Stimulated activated naive CD8-positive, alpha-beta T cell treated with anti-CD3 and anti-CD28 coated beads, Interleukin-15, amount 100 ng/mL, for 72 hours (primary cell): ENCODE data around the gene TPGS2.

Experiments
- ATAC-seq: fragments of 150-1000 bp; cut with Tn5 transposase; 2 replicates; pipeline ENCODE4 v1.10.0; 2021; ENCODE audit warnings: mild to moderate bottlenecking, moderate library complexity
- DNase-seq, 2 donors: peaks; one replicate each; pipeline ENCODE4 v3.0.0; 2021 to 2022
- H3K27ac Mint-ChIP-seq, 2 donors: one replicate each; pipeline ENCODE4 v1.8.0; 2022; ENCODE audit warnings: mild to moderate bottlenecking in 2 of 2, mixed read lengths in 2 of 2, moderate library complexity in 2 of 2
- H3K27me3 Mint-ChIP-seq: one replicate; pipeline ENCODE4 v1.8.0; 2022; ENCODE audit warnings: mixed read lengths
- H3K4me1 Mint-ChIP-seq: one replicate; pipeline ENCODE4 v1.8.0; 2022; ENCODE audit warnings: mild to moderate bottlenecking, mixed read lengths
- H3K4me3 Mint-ChIP-seq, 2 donors: one replicate each; pipeline ENCODE4 v1.8.0; 2022; ENCODE audit warnings: mild to moderate bottlenecking in 2 of 2, mixed read lengths in 2 of 2, moderate library complexity in 1 of 2
- H3K9me3 Mint-ChIP-seq, 2 donors: one replicate each; pipeline ENCODE4 v1.8.0; 2022; ENCODE audit warnings: mixed read lengths in 2 of 2

TPGS2 gene

DNA sequence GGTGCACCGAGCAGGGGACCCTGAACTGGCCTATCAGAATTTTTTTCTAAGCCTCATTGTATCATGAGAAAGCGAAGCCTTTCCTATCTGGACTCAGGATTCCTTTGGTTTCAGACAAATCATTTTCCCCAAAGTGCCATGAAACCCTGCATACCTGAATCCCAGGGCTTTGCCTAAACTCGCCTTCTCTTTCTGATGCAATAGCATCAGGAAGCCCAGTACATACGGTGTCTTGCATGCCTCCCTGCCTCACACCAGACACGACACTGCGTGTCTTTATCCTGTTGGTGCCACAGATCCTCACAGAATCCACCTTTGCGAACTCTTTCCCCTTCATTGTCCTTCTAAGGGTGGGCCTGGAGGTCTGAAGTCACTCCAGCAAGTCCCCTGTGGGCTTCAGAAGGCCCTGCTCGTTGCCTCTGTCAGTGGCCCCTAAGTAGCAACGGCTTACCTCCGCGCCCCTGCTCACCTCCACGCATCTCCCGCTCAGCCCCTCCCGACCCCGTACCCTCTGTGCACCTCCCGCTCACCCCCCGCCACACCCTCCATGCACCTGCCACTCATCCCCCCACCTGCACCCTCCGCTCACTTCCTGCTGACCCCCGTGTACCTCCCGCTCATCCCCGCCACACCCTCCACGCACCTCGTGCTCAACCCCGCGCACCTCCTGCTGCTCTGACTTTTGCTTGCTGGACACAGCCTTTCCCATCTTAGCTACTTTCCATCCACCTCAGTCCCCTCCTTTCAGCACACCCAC is 83.4 kb downstream of the TPGS2 start:
- no peaks in the 10 kb centered on the region for H3K4me1 Mint-ChIP-seq
- ATAC-seq (peak; percentile 68), DNase-seq (no peak)
- peaks cover 9% of the 10 kb centered on the region for H3K27me3 Mint-ChIP-seq
- peak overlapping the region in 1 of 2 donors; percentile 69 for H3K27ac Mint-ChIP-seq
- H3K9me3 Mint-ChIP-seq: no peaks in the 10 kb centered on the region
- H3K4me3 Mint-ChIP-seq: no peak overlapping the region

DNA sequence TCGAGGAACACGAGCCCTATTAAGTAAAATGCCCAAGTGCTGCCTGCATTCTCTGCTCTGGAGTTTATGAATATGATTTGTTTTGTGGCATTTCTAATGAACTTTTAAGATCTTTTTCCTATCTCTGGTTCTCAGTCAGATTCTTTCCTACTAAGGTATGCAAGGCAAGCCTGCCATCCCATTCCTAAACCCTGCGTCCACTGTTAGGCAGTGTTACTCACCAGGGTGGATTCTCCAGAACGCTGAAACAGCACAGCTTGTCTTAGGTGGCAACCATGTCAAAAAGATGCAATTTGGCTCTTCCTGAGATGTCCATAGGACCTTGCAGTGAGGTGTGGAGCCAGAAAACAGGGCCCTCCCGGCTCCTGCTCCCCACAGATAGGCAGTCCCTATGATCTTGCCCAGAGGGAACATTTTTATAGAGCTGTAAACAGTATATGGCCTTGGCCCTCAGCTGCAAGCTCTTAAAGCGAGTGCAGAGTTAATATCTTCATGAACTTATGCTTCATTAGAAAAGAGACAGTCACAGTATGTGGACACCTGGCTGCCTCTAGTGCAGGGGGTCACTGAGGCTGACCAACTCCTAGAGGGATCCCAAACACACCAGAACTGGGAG is 84.4 kb downstream of the TPGS2 start:
- DNase-seq: no peak
- Mint-ChIP-seq H3K27me3 (peaks cover 8% of the 10 kb centered on the region), H3K27ac (peak overlapping the region in 1 of 2 donors; percentile 81), H3K4me1 (no peaks in the 10 kb centered on the region), H3K9me3 (no peaks in the 10 kb centered on the region), H3K4me3 (no peak overlapping the region)
- ATAC-seq: peak; percentile 26
